Neural progenitor cell (in vitro differentiated cells): ENCODE data around the gene PNMA8A. TPM values are rescaled to one million over a fixed set of nuclear protein-coding genes. Genes with fewer than 3 reads are reported as not detected.

Source experiments
- DNase-seq: peaks from one replicate; pipeline ENCODE4 v3.0.0-alpha.2; 2016; ENCODE audit warnings: low spot score
- H2AFZ ChIP-seq: fragments of 200-600 bp; sonication (generic); replicated peaks from 2 replicates; pipeline ENCODE4 v1.6.1; 2016; ENCODE audit warnings: antibody characterized with exemption
- H3F3A ChIP-seq: fragments of 200-600 bp; sonication (generic); 2 replicates; pipeline ENCODE4 v1.6.1; 2016; ENCODE audit warnings: antibody characterized with exemption, low read depth
- H3K27ac ChIP-seq: fragments of 200-600 bp; sonication (generic); 2 replicates; pipeline ENCODE4 v1.5.1; 2016; ENCODE audit warnings: mild to moderate bottlenecking
- H3K27me3 ChIP-seq: fragments of 200-600 bp; sonication (generic); 2 replicates; pipeline ENCODE4 v1.6.1; 2016; ENCODE audit warnings: mild to moderate bottlenecking, moderate library complexity
- H3K36me3 ChIP-seq: fragments of 200-600 bp; sonication (generic); 2 replicates; pipeline ENCODE4 v1.5.1; 2016
- H3K4me1 ChIP-seq: fragments of 200-600 bp; sonication (generic); 2 replicates; pipeline ENCODE4 v1.6.1; 2016; ENCODE audit warnings: mixed run types
- H3K4me2 ChIP-seq: fragments of 200-600 bp; sonication (generic); 2 replicates; pipeline ENCODE4 v1.6.1; 2016
- H3K4me3 ChIP-seq: fragments of 200-600 bp; sonication (generic); 2 replicates; pipeline ENCODE4 v1.5.1; 2016
- H3K79me2 ChIP-seq: fragments of 200-600 bp; sonication (generic); 2 replicates; pipeline ENCODE4 v1.6.1; 2016; ENCODE audit warnings: low read depth
- H3K9ac ChIP-seq: fragments of 200-600 bp; sonication (generic); 2 replicates; pipeline ENCODE4 v1.6.1; 2016
- H3K9me3 ChIP-seq: fragments of 200-600 bp; sonication (generic); 2 replicates; pipeline ENCODE4 v1.5.1; 2016; ENCODE audit warnings: low read depth
- H4K20me1 ChIP-seq: fragments of 200-600 bp; sonication (generic); 2 replicates; pipeline ENCODE4 v1.6.1; 2016; ENCODE audit warnings: low read depth
- H3K27ac Mint-ChIP-seq: 3 replicates; pipeline ENCODE4 v1.8.0; 2021; ENCODE audit warnings: mixed read lengths
- H3K27me3 Mint-ChIP-seq: 2 replicates; pipeline ENCODE4 v1.8.0; 2022; ENCODE audit warnings: low read depth, mild to moderate bottlenecking, inconsistent platforms, moderate library complexity, mixed read lengths; ENCODE audit not compliant: insufficient read depth
- H3K36me3 Mint-ChIP-seq: 3 replicates; pipeline ENCODE4 v1.8.0; 2021; ENCODE audit warnings: mixed read lengths
- H3K4me1 Mint-ChIP-seq: 3 replicates; pipeline ENCODE4 v1.8.0; 2021; ENCODE audit warnings: mixed read lengths
- H3K4me3 Mint-ChIP-seq: 3 replicates; pipeline ENCODE4 v1.8.0; 2021; ENCODE audit warnings: mild to moderate bottlenecking, moderate library complexity, mixed read lengths
- H3K9me3 Mint-ChIP-seq: 3 replicates; pipeline ENCODE4 v1.8.0; 2020; ENCODE audit warnings: mixed read lengths
- CTCF ChIP-seq: fragments of 200-600 bp; sonication (generic); IDR thresholded peaks from 2 replicates; pipeline ENCODE4 v1.5.1; 2017; ENCODE audit warnings: antibody characterized with exemption, mild to moderate bottlenecking
- EZH2 ChIP-seq: fragments of 200-600 bp; sonication (generic); IDR thresholded peaks from 2 replicates; pipeline ENCODE4 v1.6.1; 2017; ENCODE audit warnings: antibody characterized with exemption, mild to moderate bottlenecking, moderate library complexity
- EZH2phosphoT487 ChIP-seq: fragments of 200-600 bp; sonication (generic); IDR thresholded peaks from 2 replicates; pipeline ENCODE4 v1.6.1; 2017; ENCODE audit warnings: antibody characterized with exemption
- total RNA-seq: library from RNA; depleted of rRNA; stranded (reverse); fragments of >200 nt; gene quantifications from 2 replicates; pipeline ENCODE4 v1.2.3, GENCODE V29; 2015; ENCODE audit warnings: low replicate concordance

The PNMA8A gene
- total RNA-seq, 1 donor from 2014 or later, result 43.9 TPM

DNA sequence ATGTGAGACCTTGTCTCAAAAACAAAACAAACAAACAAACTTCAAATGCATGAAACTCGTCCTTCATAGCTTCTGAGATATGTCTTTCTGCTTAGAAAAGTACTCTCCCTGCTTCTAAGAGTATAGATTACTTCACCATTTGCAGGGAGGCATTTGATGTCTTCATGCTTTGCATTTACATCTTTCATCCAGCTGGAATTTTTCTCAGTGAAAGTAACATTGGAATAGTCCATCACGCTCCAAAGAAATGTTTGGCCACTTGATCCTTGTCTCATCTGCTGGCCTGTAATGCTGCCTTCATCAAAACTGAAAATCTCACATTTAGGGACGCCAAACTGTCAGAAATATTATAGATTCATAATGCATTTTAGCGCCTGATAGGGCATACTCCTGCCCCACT is 19.2 kb downstream of the PNMA8A start:
- Histone ChIP-seq H3K9ac (no peak overlapping the region), H3K79me2 (no peaks in the 10 kb centered on the region), H3K4me3 (no peak overlapping the region), H4K20me1 (no peaks in the 10 kb centered on the region), H3K4me1 (no peaks in the 10 kb centered on the region), H3K9me3 (no peaks in the 10 kb centered on the region), H3F3A (no peaks in the 10 kb centered on the region), H3K4me2 (no peak overlapping the region), H2AFZ (no peak overlapping the region), H3K27ac (no peak overlapping the region), H3K27me3 (no peaks in the 10 kb centered on the region), H3K36me3 (no peaks in the 10 kb centered on the region)
- no peak for TF ChIP-seq EZH2phosphoT487
- TF ChIP-seq CTCF, result no peak
- TF ChIP-seq EZH2, result no peak
- Mint-ChIP-seq H3K27me3 (peaks cover 7% of the 10 kb centered on the region), H3K27ac (no peak overlapping the region), H3K36me3 (peaks cover 6% of the 10 kb centered on the region), H3K4me1 (no peaks in the 10 kb centered on the region), H3K4me3 (no peak overlapping the region), H3K9me3 (peaks cover 8% of the 10 kb centered on the region)
- DNase-seq, result no peak

DNA sequence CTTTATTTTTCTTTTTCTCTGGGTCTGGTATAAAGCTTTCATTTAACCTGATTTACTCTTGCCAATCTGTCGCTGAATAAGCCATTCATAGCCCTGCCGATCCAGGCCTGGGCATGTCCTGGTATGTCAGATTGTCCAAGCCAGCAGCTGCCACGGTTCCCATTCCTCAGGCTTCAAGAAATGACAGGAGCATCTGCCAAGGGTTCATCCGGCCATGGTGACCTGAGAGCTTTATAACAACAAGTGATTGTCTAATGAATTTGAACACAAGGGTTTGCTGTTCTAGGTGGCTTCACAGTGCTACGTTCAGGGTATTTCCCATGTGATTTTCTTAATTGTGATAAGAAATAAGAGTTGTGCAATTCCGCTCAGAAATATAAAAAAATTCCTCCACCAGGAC is 20.0 kb downstream of the PNMA8A start:
- Histone ChIP-seq H3K27me3 (no peaks in the 10 kb centered on the region), H3K4me3 (no peak overlapping the region), H3K27ac (no peak overlapping the region), H3K79me2 (no peaks in the 10 kb centered on the region), H4K20me1 (no peaks in the 10 kb centered on the region), H3F3A (no peaks in the 10 kb centered on the region), H3K9ac (no peak overlapping the region), H3K36me3 (no peaks in the 10 kb centered on the region), H3K4me1 (no peaks in the 10 kb centered on the region), H3K9me3 (no peaks in the 10 kb centered on the region), H2AFZ (no peak overlapping the region), H3K4me2 (no peak overlapping the region)
- TF ChIP-seq EZH2 (no peak), EZH2phosphoT487 (no peak), CTCF (no peak)
- no peak for DNase-seq
- peaks cover 8% of the 10 kb centered on the region for H3K9me3 Mint-ChIP-seq
- H3K4me3 Mint-ChIP-seq, result no peak overlapping the region
- H3K27me3 Mint-ChIP-seq, result peaks cover 6% of the 10 kb centered on the region
- peaks cover 6% of the 10 kb centered on the region for H3K36me3 Mint-ChIP-seq
- H3K4me1 Mint-ChIP-seq, result no peaks in the 10 kb centered on the region
- no peak overlapping the region for H3K27ac Mint-ChIP-seq

DNA sequence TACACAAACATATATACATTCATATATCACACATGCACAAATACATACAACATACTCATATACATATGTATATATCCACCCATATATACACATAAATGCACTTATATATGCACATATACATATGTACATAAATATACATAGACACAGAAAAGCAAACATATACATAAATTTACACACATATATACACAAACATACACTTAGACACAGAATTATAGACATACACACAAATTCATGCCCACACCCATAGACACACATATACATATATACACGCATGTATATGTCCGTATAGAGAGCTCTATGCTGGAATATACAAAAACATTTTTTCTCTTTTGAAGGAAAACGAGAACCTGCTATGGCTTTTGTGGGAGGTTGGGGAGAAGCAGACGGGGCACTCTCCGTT is 20.6 kb downstream of the PNMA8A start:
- Mint-ChIP-seq H3K9me3 (peaks cover 8% of the 10 kb centered on the region), H3K4me1 (no peaks in the 10 kb centered on the region), H3K27ac (no peak overlapping the region), H3K27me3 (peaks cover 4% of the 10 kb centered on the region), H3K36me3 (peaks cover 6% of the 10 kb centered on the region), H3K4me3 (no peak overlapping the region)
- Histone ChIP-seq H4K20me1 (no peaks in the 10 kb centered on the region), H3K36me3 (no peaks in the 10 kb centered on the region), H3K27ac (no peak overlapping the region), H3F3A (no peaks in the 10 kb centered on the region), H3K9ac (no peak overlapping the region), H2AFZ (no peak overlapping the region), H3K9me3 (no peaks in the 10 kb centered on the region), H3K4me3 (no peak overlapping the region), H3K79me2 (no peaks in the 10 kb centered on the region), H3K4me1 (no peaks in the 10 kb centered on the region), H3K4me2 (no peak overlapping the region), H3K27me3 (no peaks in the 10 kb centered on the region)
- DNase-seq, result no peak
- no peak for TF ChIP-seq EZH2
- no peak for TF ChIP-seq EZH2phosphoT487
- TF ChIP-seq CTCF, result no peak
